Measurements from ENCODE around the gene PSMF1. TPM values are rescaled to one million over a fixed set of nuclear protein-coding genes. Genes with fewer than 3 reads are reported as not detected.

Gene PSMF1
- total and polyA plus RNA-seq, 2 of the 13 experiments (the other 11 are each of a cell fraction or from before 2014, with no cell fraction given) = 82.5 to 86.0 TPM

- no peak for TF ChIP-seq ZNF280D (CRISPR knock-in tag; IDR thresholded peaks at IDR 0.05)
- no peak for TF ChIP-seq MEIS1 (CRISPR knock-in tag; IDR thresholded peaks at IDR 0.05; ENCODE audit: borderline replicate concordance)
- no peak for TF ChIP-seq PLSCR1 (CRISPR knock-in tag; IDR thresholded peaks at IDR 0.05; ENCODE audit: borderline replicate concordance)
- 0 out of 2 replicates have a peak, but pooled peaks have one; percentile 18 for TF ChIP-seq CEBPG (CRISPR knock-in tag; IDR thresholded peaks at IDR 0.05)
- TF ChIP-seq MBNL3 (CRISPR knock-in tag; conservative IDR thresholded peaks at IDR 0.05) = no peak
- TF ChIP-seq ZXDC (CRISPR knock-in tag; IDR thresholded peaks at IDR 0.05) = no peak
- no peak for TF ChIP-seq CENPX (CRISPR knock-in tag; IDR thresholded peaks at IDR 0.05)
- TF ChIP-seq ZBTB49 (CRISPR knock-in tag; IDR thresholded peaks at IDR 0.05; ENCODE audit: borderline replicate concordance) = no peak
- TF ChIP-seq ZSCAN25 (CRISPR knock-in tag; IDR thresholded peaks at IDR 0.05) = no peak
- TF ChIP-seq ATRX (CRISPR knock-in tag; IDR thresholded peaks at IDR 0.05; ENCODE audit: borderline replicate concordance) = no peak
- no peak for TF ChIP-seq NPAS2 (CRISPR knock-in tag; IDR thresholded peaks at IDR 0.05; ENCODE audit: borderline replicate concordance)
- peak; percentile 86 for TF ChIP-seq CEBPB (IDR thresholded peaks at IDR 0.05; ENCODE audit: borderline replicate concordance, low read depth, low read length)
- no peak for TF ChIP-seq KLF11 (CRISPR knock-in tag; IDR thresholded peaks at IDR 0.05)
- no peak for TF ChIP-seq ZNF609 (CRISPR knock-in tag; IDR thresholded peaks at IDR 0.05; ENCODE audit: borderline replicate concordance)
Observed at GRCh38 chr20:1130058-1130694, 11.8 kb downstream of the PSMF1 start (continued).
